ENCODE results near the gene PIANP. TPM values are rescaled to one million over a fixed set of nuclear protein-coding genes. Genes with fewer than 3 reads are reported as not detected.

PIANP gene
- total RNA-seq, 4 donors from 2014 or later = 0.42 to 1.8 (median 0.60) TPM

DNA sequence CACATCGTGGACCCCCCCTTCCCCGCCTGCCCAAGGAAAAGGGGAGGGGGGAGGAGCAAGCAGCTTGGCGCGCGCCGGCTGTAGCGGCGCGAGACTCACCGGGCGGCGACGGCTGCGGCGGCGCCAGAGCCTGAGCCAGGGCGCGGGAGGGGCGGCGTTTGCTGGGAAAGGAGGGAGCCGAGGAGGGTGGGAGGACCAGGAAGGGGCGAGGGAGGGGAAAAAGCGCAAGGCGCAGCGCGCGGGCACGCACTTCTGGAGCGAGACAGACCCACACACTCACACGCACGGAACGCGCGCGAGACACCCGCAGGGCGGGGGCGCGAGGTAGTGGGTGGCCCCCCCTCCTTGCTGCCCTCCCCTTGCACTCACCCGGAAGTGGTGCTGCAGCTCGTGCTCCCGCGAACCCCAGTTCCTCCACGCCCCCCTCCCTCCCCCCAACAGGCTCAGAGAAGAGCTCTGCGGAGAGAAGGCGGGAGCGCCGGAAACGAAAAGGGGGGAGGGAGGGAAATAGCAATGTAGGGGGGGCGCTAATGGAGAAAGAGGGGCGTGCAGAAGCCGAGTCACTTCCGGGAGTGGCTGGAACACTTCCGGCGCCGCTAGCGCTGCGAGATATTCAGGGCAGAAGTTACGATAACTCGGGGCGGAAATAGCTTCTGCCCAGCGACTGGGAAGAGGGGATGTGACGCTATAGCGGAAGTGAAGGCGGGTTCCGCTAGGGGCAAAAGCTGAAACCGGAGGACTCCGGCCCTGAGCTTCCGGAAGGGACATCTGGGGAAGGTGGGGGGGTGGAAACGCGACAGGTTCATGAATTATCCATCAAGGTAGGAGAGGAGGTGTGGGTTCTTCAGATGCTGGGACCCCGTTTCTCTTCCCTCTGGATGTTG lies 11.4 kb downstream of the PIANP start, which contains the start of gene ZNF384:
Gene ZNF384, minus strand, starts transcription at position 377 of the 884 bp plus-strand sequence. CDS start 9,855 bp downstream, outside the sequence.
- peak; percentile 99 for DNase-seq (ENCODE audit: extremely low spot score)
- under 1% methylated on average over 39 of the region's 72 CpGs for WGBS
- Histone ChIP-seq H3K27ac (replicated peaks in 1 of 4) (peak within 1 kb of the TSS; percentile 94 to 99 (median 97)), H3K36me3 (peaks cover 0 to 4% (median 3%) of the 10 kb centered on the region in 4 donors), H3K4me3 (peak within 1 kb of the TSS; percentile 66 to 93 (median 84)), H3K9me3 (no peaks in the 10 kb centered on the region), H3K27me3 (no peaks in the 10 kb centered on the region), H3K4me1 (peaks cover 42 to 53% (median 48%) of the 10 kb centered on the region in 4 donors)
- intact Hi-C loops (cut with DNase I) = loop anchor here (2.0 to 5.0 kb wide), 2 partner anchors 26 to 72 kb away; partner anchors contain the start of gene ING4
- TF ChIP-seq, protein P1, sequence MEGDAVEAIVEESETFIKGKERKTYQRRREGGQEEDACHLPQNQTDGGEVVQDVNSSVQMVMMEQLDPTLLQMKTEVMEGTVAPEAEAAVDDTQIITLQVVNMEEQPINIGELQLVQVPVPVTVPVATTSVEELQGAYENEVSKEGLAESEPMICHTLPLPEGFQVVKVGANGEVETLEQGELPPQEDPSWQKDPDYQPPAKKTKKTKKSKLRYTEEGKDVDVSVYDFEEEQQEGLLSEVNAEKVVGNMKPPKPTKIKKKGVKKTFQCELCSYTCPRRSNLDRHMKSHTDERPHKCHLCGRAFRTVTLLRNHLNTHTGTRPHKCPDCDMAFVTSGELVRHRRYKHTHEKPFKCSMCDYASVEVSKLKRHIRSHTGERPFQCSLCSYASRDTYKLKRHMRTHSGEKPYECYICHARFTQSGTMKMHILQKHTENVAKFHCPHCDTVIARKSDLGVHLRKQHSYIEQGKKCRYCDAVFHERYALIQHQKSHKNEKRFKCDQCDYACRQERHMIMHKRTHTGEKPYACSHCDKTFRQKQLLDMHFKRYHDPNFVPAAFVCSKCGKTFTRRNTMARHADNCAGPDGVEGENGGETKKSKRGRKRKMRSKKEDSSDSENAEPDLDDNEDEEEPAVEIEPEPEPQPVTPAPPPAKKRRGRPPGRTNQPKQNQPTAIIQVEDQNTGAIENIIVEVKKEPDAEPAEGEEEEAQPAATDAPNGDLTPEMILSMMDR (IDR thresholded peaks at IDR 0.05) = peak in 2 of 3 experiments; percentile 21 to 27
- TF ChIP-seq POLR2A (IDR thresholded peaks at IDR 0.05; ENCODE audit: low read depth) = no peak
- TF ChIP-seq EP300 (IDR thresholded peaks at IDR 0.05) = no peak
- TF ChIP-seq POLR2AphosphoS5 (IDR thresholded peaks at IDR 0.05) = peak; percentile 76 to 88

DNA sequence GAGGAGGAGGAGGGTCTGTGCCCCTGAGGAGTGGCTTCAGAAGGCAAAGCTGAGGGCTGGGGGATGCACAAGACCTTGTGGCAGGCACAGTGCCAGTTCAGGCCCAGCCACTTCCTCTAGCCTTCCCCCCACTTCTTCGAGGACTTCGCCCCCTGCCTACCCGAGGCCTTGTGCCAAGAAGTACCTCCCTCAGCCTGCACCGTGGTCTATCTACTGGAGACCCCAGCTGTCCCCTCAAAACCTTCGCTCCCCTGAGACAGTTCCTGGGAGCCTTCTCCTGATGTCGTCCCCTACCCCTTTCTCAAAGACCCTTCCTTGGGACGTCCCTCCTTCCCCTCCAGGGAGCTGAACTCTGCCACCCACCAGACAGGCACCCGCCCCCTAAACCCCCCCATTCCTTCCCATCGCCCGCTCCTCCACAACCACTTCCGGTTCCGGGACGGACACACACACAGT lies 12.0 kb downstream of the PIANP start:
- H3K9me3 ChIP-seq = no peaks in the 10 kb centered on the region
- H3K27me3 ChIP-seq = no peaks in the 10 kb centered on the region
- H3K4me1 ChIP-seq = peaks cover 42 to 54% (median 49%) of the 10 kb centered on the region in 4 donors
- intact Hi-C loops (cut with DNase I) = loop anchor here (2.0 to 5.0 kb wide), 2 partner anchors 26 to 71 kb away; partner anchors contain the start of gene ING4
- peaks cover 0 to 8% (median 4%) of the 10 kb centered on the region in 4 donors for H3K36me3 ChIP-seq
- 0% methylated on average over 13 of the region's 13 CpGs for WGBS
- no peak for DNase-seq (ENCODE audit: extremely low spot score)
- peak overlapping the region; percentile 94 to 99 (median 97) for H3K27ac ChIP-seq (replicated peaks in 1 of 4)
- TF ChIP-seq POLR2A (IDR thresholded peaks at IDR 0.05; ENCODE audit: low read depth) (no peak), EP300 (IDR thresholded peaks at IDR 0.05) (no peak), POLR2AphosphoS5 (IDR thresholded peaks at IDR 0.05) (peak in 1 of 2 donors; percentile 2)
- TF ChIP-seq, protein P1 (IDR thresholded peaks at IDR 0.05) = no peak
- H3K4me3 ChIP-seq = peak overlapping the region; percentile 66 to 93 (median 84)

DNA sequence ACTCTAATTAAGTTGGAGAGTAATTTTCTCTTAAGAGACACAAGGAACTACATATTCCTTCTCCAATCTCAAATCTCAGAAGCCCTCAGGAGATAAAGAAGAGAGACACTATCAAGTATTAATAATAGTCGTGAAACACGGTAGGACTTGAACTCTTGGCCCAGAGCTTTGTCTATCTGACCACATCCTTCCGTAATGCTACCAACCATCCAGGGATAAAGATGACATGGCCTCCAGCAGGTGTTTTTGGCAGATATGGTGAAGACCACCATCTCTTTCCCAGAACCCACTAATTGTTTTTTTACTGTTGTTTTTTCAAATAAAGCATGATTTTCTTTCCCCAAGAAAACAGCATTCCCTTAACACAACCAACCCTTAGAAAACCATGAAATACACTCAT lies 14.8 kb downstream of the PIANP start:
- no peak for DNase-seq (ENCODE audit: extremely low spot score)
- whole genome bisulfite sequencing = 70% methylated on average over 3 of the region's 3 CpGs
- no peak overlapping the region for H3K4me3 ChIP-seq
- no peaks in the 10 kb centered on the region for H3K27me3 ChIP-seq
- H3K27ac ChIP-seq (replicated peaks in 1 of 4) = no peak overlapping the region
- H3K4me1 ChIP-seq = peaks cover 38 to 54% (median 48%) of the 10 kb centered on the region in 4 donors
- H3K36me3 ChIP-seq = peaks cover 0 to 22% (median 14%) of the 10 kb centered on the region in 4 donors
- no peak for TF ChIP-seq POLR2A (IDR thresholded peaks at IDR 0.05; ENCODE audit: low read depth)
- no peak for TF ChIP-seq POLR2AphosphoS5 (IDR thresholded peaks at IDR 0.05)
- no peak for TF ChIP-seq EP300 (IDR thresholded peaks at IDR 0.05)
- TF ChIP-seq, protein P1 (IDR thresholded peaks at IDR 0.05) = no peak
- intact Hi-C loops (cut with DNase I) = loop anchor here (5.0 kb wide), 1 partner anchor 69 kb away; no protein-coding TSS in a partner anchor
- no peaks in the 10 kb centered on the region for H3K9me3 ChIP-seq

DNA sequence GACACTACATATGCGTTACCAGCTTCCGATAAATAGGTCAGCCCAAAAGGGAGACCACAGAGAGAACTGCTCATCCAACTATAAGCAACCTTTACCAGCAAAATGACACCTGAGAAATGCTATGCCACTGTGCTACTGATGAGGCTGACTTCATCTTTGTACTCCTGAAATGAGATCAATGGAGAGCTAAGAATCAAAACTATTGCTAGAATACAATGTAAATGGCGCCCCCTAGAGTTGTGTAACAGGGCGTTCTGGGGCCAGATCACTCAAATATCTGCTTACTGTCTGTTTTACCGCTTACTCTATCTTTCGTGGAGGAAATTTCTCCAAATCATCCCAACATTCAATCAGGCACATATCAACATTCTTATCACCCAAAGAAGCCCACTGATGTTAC lies 16.0 kb downstream of the PIANP start:
- Histone ChIP-seq H3K27me3 (no peaks in the 10 kb centered on the region), H3K9me3 (no peaks in the 10 kb centered on the region), H3K36me3 (peaks cover 0 to 34% (median 26%) of the 10 kb centered on the region in 4 donors), H3K27ac (replicated peaks in 1 of 4) (no peak overlapping the region), H3K4me1 (peaks cover 29 to 43% (median 38%) of the 10 kb centered on the region in 4 donors), H3K4me3 (no peak overlapping the region)
- DNase-seq (ENCODE audit: extremely low spot score) = no peak
- WGBS = 64% methylated on average over 6 of the region's 6 CpGs
- TF ChIP-seq EP300 (IDR thresholded peaks at IDR 0.05) = no peak
- TF ChIP-seq, protein P1 (IDR thresholded peaks at IDR 0.05) = peak in 2 of 3 experiments; percentile 20 to 51
- intact Hi-C loops (cut with DNase I) = loop anchor here (5.0 kb wide), 1 partner anchor 67 kb away; no protein-coding TSS in a partner anchor
